GM12864 (cell line): Measurements from ENCODE around the gene CHPF.

Source experiments
- DNase-seq: peaks from one replicate; pipeline ENCODE4 v3.0.0-alpha.2; 2011; ENCODE audit warnings: low read depth
- H3K4me3 ChIP-seq: 2 replicates; pipeline ENCODE4 v1.5.1; 2011; ENCODE audit warnings: mild to moderate bottlenecking, low read depth, low read length, control low read depth
- TF ChIP-seq, protein P1 (sequence below): IDR thresholded peaks from 2 replicates; pipeline ENCODE4 v1.5.1; 2011; ENCODE audit warnings: low read depth, mild to moderate bottlenecking, moderate library complexity, low read length, control low read depth, inconsistent platforms; ENCODE audit errors: missing control alignments

Gene CHPF

DNA sequence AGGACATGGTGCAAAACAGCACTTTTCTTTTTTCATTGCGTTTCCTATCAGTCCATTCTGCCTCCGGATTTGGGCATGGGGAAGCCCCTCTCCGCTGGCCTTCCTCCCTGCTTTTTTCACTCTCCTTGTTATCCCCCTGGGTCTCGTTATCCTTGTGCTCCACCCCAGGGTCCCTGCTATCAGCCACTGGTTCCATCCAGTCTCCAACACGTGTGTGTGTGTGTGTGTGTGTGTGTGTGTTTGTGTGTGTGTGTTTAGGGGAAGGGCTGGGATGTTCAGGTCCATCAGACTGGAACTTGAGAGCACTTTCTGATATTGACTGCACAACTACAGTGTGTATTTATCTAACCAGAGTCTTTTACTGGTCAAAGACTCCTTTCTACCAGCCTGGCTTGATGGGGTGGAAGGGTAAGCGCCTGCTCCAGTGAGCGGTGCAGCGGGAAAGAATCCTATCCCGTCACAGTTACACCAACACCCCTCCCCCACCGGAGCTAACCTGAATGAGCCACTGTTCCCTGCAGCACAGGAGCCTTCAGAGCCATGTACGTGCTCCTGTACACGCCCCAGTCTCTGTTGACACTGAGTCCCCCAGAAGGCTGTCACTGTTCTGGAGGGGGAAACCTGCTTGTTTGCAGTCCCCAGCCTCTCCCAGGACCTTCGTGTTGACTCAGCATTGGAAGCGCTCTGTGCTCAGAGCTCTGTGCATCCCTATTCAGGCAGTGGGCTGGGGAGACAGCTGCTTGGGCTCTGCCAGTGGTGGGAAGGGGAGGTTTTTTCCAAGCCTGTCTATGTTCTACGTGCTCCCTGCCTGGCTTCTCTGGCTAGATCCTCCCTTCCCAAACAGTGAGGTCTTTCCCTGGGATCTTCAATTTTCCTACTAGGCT, 33.1 kb upstream of the CHPF start:
- TF ChIP-seq, protein P1, sequence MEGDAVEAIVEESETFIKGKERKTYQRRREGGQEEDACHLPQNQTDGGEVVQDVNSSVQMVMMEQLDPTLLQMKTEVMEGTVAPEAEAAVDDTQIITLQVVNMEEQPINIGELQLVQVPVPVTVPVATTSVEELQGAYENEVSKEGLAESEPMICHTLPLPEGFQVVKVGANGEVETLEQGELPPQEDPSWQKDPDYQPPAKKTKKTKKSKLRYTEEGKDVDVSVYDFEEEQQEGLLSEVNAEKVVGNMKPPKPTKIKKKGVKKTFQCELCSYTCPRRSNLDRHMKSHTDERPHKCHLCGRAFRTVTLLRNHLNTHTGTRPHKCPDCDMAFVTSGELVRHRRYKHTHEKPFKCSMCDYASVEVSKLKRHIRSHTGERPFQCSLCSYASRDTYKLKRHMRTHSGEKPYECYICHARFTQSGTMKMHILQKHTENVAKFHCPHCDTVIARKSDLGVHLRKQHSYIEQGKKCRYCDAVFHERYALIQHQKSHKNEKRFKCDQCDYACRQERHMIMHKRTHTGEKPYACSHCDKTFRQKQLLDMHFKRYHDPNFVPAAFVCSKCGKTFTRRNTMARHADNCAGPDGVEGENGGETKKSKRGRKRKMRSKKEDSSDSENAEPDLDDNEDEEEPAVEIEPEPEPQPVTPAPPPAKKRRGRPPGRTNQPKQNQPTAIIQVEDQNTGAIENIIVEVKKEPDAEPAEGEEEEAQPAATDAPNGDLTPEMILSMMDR: no peak
- DNase-seq: no peak

DNA sequence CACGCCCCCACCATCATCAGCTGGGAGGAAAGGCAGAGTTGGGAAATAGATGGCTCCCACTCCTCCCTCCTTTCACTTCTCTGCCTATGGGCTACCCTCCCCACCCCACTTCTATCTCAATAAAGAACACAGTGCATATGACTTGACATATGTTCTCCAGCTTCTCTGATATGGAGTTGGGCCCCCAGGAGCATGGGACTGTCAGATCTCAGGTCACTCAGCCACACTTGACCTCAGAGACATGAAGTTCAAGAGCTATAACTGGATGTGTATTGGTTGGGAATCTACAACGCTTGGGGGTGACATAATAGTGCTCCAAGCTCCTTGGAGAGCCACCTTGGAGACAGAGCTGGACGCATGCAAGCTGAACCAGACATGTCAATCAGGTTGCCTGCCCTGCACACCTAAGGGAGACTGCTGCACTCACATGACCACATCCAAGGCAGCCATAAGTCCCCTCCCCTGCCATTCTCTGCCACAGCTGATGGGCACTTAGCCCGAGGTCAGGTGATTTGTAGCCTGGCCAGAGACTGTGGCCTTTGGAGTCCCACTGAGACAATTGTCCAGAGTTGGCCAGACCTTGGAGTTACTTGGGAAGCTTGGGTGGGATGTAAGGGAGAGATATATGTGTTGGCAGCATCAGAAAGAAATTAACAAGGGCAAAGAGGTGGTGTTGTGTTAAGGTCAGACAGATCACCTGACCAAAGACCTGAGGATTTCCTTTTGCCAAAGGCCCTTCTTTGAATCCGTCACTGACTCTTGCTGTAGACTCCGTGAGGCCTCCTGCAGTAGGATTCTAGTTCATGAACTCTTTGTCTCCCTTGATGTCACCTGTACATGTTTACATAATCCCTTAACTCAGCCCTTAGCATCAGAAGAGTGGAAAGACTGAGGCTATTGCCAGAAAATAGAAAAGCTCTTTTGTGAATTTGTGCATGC, 32.2 kb upstream of the CHPF start:
- TF ChIP-seq, protein P1: no peak
- no peak for DNase-seq
- no peak overlapping the region for H3K4me3 ChIP-seq

More for the DNA sequence above, 33.1 kb upstream of the CHPF start:
- no peak overlapping the region for H3K4me3 ChIP-seq

DNA sequence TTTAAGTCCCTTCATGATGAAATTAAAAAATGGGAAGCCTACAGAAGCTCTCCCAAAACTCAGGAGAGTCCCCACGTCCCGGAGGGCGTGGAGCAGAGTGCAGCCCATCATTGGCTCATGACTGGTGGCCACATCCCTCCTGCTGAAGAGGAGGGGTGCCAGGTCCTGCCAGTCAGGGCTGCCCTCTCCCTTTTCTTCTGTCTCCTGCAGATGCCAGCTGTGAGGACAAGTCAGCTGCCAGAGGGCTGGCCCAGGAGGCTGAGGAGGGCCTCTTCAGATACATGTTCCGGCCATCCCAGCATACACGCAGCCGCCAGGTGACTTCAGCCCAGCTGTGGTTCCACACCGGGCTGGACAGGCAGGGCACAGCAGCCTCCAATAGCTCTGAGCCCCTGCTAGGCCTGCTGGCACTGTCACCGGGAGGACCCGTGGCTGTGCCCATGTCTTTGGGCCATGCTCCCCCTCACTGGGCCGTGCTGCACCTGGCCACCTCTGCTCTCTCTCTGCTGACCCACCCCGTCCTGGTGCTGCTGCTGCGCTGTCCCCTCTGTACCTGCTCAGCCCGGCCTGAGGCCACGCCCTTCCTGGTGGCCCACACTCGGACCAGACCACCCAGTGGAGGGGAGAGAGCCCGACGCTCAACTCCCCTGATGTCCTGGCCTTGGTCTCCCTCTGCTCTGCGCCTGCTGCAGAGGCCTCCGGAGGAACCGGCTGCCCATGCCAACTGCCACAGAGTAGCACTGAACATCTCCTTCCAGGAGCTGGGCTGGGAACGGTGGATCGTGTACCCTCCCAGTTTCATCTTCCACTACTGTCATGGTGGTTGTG, 31.1 kb upstream of the CHPF start:
- DNase-seq: no peak
- TF ChIP-seq, protein P1: no peak
- H3K4me3 ChIP-seq: no peak overlapping the region

DNA sequence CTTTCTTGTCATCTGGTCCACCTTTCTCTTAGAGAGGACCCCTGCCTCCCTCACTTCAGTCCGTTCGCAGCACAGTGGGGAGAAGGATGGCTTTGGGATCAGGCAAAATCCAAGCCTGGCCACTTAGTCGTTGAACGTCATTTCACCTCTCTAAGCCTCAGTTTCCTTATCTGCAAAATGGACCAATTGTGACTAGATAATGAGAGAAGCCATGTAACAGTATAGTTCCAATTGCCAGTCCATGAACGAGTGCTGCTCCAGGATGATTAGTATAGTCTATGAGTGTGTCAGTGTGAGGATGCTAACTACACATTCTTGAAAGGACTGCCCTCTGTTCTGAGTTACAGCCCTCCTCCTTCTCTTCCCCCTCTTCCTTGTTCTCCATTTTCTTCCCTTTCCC, 29.6 kb upstream of the CHPF start:
- no peak for DNase-seq
- TF ChIP-seq, protein P1: no peak
- H3K4me3 ChIP-seq: no peak overlapping the region

DNA sequence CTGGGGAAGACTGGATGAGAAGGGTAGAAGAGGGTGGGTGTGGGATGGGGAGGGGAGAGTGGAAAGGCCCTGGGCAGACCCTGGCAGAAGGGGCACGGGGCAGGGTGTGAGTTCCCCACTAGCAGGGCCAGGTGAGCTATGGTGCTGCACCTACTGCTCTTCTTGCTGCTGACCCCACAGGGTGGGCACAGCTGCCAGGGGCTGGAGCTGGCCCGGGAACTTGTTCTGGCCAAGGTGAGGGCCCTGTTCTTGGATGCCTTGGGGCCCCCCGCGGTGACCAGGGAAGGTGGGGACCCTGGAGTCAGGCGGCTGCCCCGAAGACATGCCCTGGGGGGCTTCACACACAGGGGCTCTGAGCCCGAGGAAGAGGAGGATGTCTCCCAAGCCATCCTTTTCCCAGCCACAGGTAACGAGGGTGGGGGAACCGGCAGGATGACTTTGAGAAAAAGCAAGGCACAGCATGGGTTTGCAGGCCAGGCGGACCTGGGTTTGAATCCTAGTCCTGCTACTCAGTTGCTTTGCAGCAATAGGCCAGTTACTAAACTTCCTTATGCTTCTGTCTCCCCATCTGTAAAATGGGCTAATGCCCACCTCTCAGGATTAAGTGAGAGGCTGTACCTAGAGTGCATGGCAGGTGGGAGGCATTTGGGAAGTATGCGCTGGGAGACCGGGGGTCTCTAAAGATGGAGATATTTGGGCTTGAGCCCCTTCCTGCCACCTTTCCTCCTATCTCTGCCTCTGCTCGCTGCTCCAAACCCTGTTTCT, 28.8 kb upstream of the CHPF start, which contains the start of gene INHA:
Gene INHA (plus strand): TSS at position 74 of the 765 bp plus-strand sequence. CDS start 65 bp downstream, at position 139.
- no peak within 1 kb of the TSS for H3K4me3 ChIP-seq
- no peak for DNase-seq
- TF ChIP-seq, protein P1: no peak
